GM23338 (cell line): Measurements from ENCODE around the gene AGFG1. TPM values are rescaled to one million over a fixed set of nuclear protein-coding genes. Genes with fewer than 3 reads are reported as not detected.

ENCODE experiments used
- ATAC-seq: fragments of 200-7000 bp; cut with Tn5 transposase; 3 replicates; pipeline ENCODE4 v1.9.1; 2020
- DNase-seq: peaks from one replicate; pipeline ENCODE4 v3.0.0-alpha.2; 2015; ENCODE audit warnings: low spot score
- H2AFZ ChIP-seq: fragments of 200-600 bp; sonication (generic); 2 replicates; pipeline ENCODE4 v1.8.0; 2016; ENCODE audit warnings: antibody characterized with exemption, mild to moderate bottlenecking, moderate library complexity
- H3F3A ChIP-seq: fragments of 200-600 bp; sonication (generic); replicated peaks from 2 replicates; pipeline ENCODE4 v1.8.0; 2017; ENCODE audit warnings: antibody characterized with exemption, mixed run types, low read depth
- H3K27ac ChIP-seq: fragments of 200-600 bp; sonication (generic); 2 replicates; pipeline ENCODE4 v1.6.1; 2016; ENCODE audit warnings: low read depth
- H3K27me3 ChIP-seq: fragments of 200-600 bp; sonication (generic); 2 replicates; pipeline ENCODE4 v1.8.0; 2016; ENCODE audit warnings: mild to moderate bottlenecking, mixed run types, moderate library complexity; ENCODE audit not compliant: insufficient read depth
- H3K36me3 ChIP-seq: fragments of 200-600 bp; sonication (generic); 2 replicates; pipeline ENCODE4 v1.8.0; 2016; ENCODE audit warnings: mild to moderate bottlenecking; ENCODE audit not compliant: insufficient read depth
- H3K4me1 ChIP-seq: fragments of 200-600 bp; sonication (generic); 2 replicates; pipeline ENCODE4 v1.8.0; 2016; ENCODE audit warnings: mild to moderate bottlenecking, moderate library complexity; ENCODE audit not compliant: insufficient read depth
- H3K4me2 ChIP-seq: fragments of 200-600 bp; sonication (generic); 2 replicates; pipeline ENCODE4 v1.7.1; 2017; ENCODE audit warnings: mixed run types
- H3K4me3 ChIP-seq: fragments of 200-600 bp; sonication (generic); 2 replicates; pipeline ENCODE4 v1.6.1; 2016; ENCODE audit warnings: mixed run types
- H3K79me2 ChIP-seq: fragments of 200-600 bp; sonication (generic); replicated peaks from 2 replicates; pipeline ENCODE4 v1.8.0; 2017; ENCODE audit warnings: mild to moderate bottlenecking; ENCODE audit not compliant: insufficient read depth
- H3K9me2 ChIP-seq: fragments of 200-600 bp; sonication (generic); 2 replicates; pipeline ENCODE4 v1.8.0; 2017; ENCODE audit not compliant: insufficient read depth
- H4K20me1 ChIP-seq: fragments of 200-600 bp; sonication (generic); replicated peaks from 2 replicates; pipeline ENCODE4 v1.8.0; 2017; ENCODE audit warnings: mild to moderate bottlenecking; ENCODE audit not compliant: insufficient read depth
- H3K27ac Mint-ChIP-seq: 2 replicates; pipeline ENCODE4 v1.8.0; 2020; ENCODE audit warnings: inconsistent platforms, mild to moderate bottlenecking, moderate library complexity, mixed read lengths
- H3K27me3 Mint-ChIP-seq: 3 replicates; pipeline ENCODE4 v1.8.0; 2022; ENCODE audit warnings: low read depth, mild to moderate bottlenecking, moderate library complexity, mixed read lengths, inconsistent platforms; ENCODE audit not compliant: insufficient read depth, poor library complexity
- H3K36me3 Mint-ChIP-seq: 3 replicates; pipeline ENCODE4 v1.8.0; 2021; ENCODE audit warnings: low read depth, mild to moderate bottlenecking, inconsistent platforms, moderate library complexity, mixed read lengths
- H3K4me1 Mint-ChIP-seq: 3 replicates; pipeline ENCODE4 v1.8.0; 2020; ENCODE audit warnings: mild to moderate bottlenecking, inconsistent platforms, mixed read lengths
- H3K4me3 Mint-ChIP-seq: 3 replicates; pipeline ENCODE4 v1.8.0; 2021; ENCODE audit warnings: moderate library complexity, mild to moderate bottlenecking, inconsistent platforms, mixed read lengths
- H3K9me3 Mint-ChIP-seq: 3 replicates; pipeline ENCODE4 v1.8.0; 2020; ENCODE audit warnings: moderate library complexity, mild to moderate bottlenecking, inconsistent platforms, mixed read lengths
- CREB1 ChIP-seq: fragments of 250-450 bp; sonication (Bioruptor Pico); IDR thresholded peaks from 2 replicates; pipeline ENCODE4 v1.5.0; 2020; ENCODE audit warnings: low read depth, mild to moderate bottlenecking, moderate library complexity
- CTCF ChIP-seq, 2 experiments: fragments of 200-600 bp in 1 of 2; sonication (generic) in 1 of 2; conservative IDR thresholded peaks; 2 replicates each; pipeline versions ENCODE4 v1.5.1 to v1.6.1; 2016 to 2017; ENCODE audit warnings: antibody characterized with exemption in 2 of 2, low read depth in 2 of 2, mild to moderate bottlenecking in 2 of 2, moderate library complexity in 1 of 2
- ETS1 ChIP-seq: IDR thresholded peaks from 2 replicates; pipeline ENCODE4 v1.6.1; 2016; ENCODE audit warnings: antibody characterized with exemption
- EZH2 ChIP-seq: fragments of 200-600 bp; sonication (generic); IDR thresholded peaks from one replicate; pipeline ENCODE4 v1.8.0; 2017; ENCODE audit warnings: antibody characterized with exemption, mild to moderate bottlenecking, low read depth; ENCODE audit not compliant: unreplicated experiment
- EZH2phosphoT487 ChIP-seq: fragments of 200-600 bp; sonication (generic); IDR thresholded peaks from one replicate; pipeline ENCODE4 v1.8.1; 2018; ENCODE audit warnings: antibody characterized with exemption; ENCODE audit not compliant: unreplicated experiment
- JUNB ChIP-seq: IDR thresholded peaks from one replicate; pipeline ENCODE4 v1.6.1; 2016; ENCODE audit warnings: antibody characterized with exemption; ENCODE audit not compliant: unreplicated experiment
- NANOG ChIP-seq: IDR thresholded peaks from 2 replicates; pipeline ENCODE4 v1.6.1; 2016; ENCODE audit warnings: antibody characterized with exemption, borderline replicate concordance
- POLR2AphosphoS5 ChIP-seq: IDR thresholded peaks from 2 replicates; pipeline ENCODE4 v1.6.1; 2016; ENCODE audit warnings: antibody characterized with exemption, low read depth
- REST ChIP-seq: IDR thresholded peaks from one replicate; pipeline ENCODE4 v1.6.1; 2018; ENCODE audit warnings: antibody characterized with exemption; ENCODE audit not compliant: unreplicated experiment
- STAT1 ChIP-seq: IDR thresholded peaks from one replicate; pipeline ENCODE4 v1.6.1; 2016; ENCODE audit warnings: antibody characterized with exemption; ENCODE audit not compliant: unreplicated experiment
- ZNF114 ChIP-seq: fragments of 250-450 bp; sonication (Bioruptor Pico); IDR thresholded peaks from 2 replicates; pipeline ENCODE4 v1.5.0; 2020; ENCODE audit warnings: mild to moderate bottlenecking, moderate library complexity
- ZNF331 ChIP-seq: fragments of 250-450 bp; sonication (Bioruptor Pico); IDR thresholded peaks from 2 replicates; pipeline ENCODE4 v1.5.0; 2020; ENCODE audit warnings: low read depth, mild to moderate bottlenecking, moderate library complexity
- ZNF462 ChIP-seq: fragments of 250-450 bp; sonication (Bioruptor Pico); IDR thresholded peaks from 2 replicates; pipeline ENCODE4 v1.5.0; 2020; ENCODE audit warnings: mild to moderate bottlenecking, moderate library complexity
- polyA plus RNA-seq: library from polyadenylated mRNA; unstranded; fragments of >200 nt; fragmentation: Nextera tagmentation; extraction: Ambion mirVana; gene quantifications from 2 replicates; pipeline ENCODE4 v1.2.1, GENCODE V29; 2016
- total RNA-seq: library from RNA; depleted of rRNA; stranded (reverse); fragments of >200 nt; shearing (Covaris generic); gene quantifications from 2 replicates; pipeline ENCODE4 v1.2.3, GENCODE V29; 2014

Gene AGFG1
- total and polyA plus RNA-seq, 2 experiments from 2014 or later, result 14.5 to 113 TPM

- no peaks in the 10 kb centered on the region for H3K9me2 ChIP-seq
- no peaks in the 10 kb centered on the region for H3K9me3 Mint-ChIP-seq
- H2AFZ ChIP-seq, result peak overlapping the region; percentile 95
- H3K4me3 ChIP-seq, result no peak overlapping the region
- H3K27me3 Mint-ChIP-seq, result peaks cover 7% of the 10 kb centered on the region
- H3F3A ChIP-seq, result no peaks in the 10 kb centered on the region
- peaks cover 32% of the 10 kb centered on the region for H4K20me1 ChIP-seq
- H3K4me2 ChIP-seq, result no peak overlapping the region
- H3K27ac Mint-ChIP-seq, result peak overlapping the region; percentile 45; the same call in 1 of the 2 replicates
- H3K27ac ChIP-seq, result no peak overlapping the region
- no peaks in the 10 kb centered on the region for H3K27me3 ChIP-seq
- ATAC-seq, result no peak
- no peak for DNase-seq
- H3K4me3 Mint-ChIP-seq, result peak overlapping the region; percentile 60
- H3K4me1 ChIP-seq, result peaks cover 18% of the 10 kb centered on the region
- peaks cover 26% of the 10 kb centered on the region for H3K4me1 Mint-ChIP-seq
- peaks cover 35% of the 10 kb centered on the region for H3K79me2 ChIP-seq
- TF ChIP-seq EZH2 (no peak), CTCF (conservative IDR thresholded peaks at IDR 0.05; ENCODE audit: low read depth in 2 of 2) (no peak), REST (no peak), STAT1 (no peak), POLR2AphosphoS5 (no peak), ZNF462 (CRISPR knock-in tag) (no peak), NANOG (no peak), EZH2phosphoT487 (no peak), CREB1 (CRISPR knock-in tag) (no peak), JUNB (no peak), ZNF114 (CRISPR knock-in tag) (no peak), ETS1 (no peak), ZNF331 (no peak)
- no peaks in the 10 kb centered on the region for H3K36me3 ChIP-seq
- no peaks in the 10 kb centered on the region; the same call in 2 of the 3 replicates for H3K36me3 Mint-ChIP-seq
These were observed 544 bp upstream of the AGFG1 start for GRCh38 chr2:227471412-227471811.
